ENCODE data around the gene FOXK2.
A peak's percentile ranks its signal among the peaks of the same experiment; 100 is the strongest.

FOXK2 gene

DNA sequence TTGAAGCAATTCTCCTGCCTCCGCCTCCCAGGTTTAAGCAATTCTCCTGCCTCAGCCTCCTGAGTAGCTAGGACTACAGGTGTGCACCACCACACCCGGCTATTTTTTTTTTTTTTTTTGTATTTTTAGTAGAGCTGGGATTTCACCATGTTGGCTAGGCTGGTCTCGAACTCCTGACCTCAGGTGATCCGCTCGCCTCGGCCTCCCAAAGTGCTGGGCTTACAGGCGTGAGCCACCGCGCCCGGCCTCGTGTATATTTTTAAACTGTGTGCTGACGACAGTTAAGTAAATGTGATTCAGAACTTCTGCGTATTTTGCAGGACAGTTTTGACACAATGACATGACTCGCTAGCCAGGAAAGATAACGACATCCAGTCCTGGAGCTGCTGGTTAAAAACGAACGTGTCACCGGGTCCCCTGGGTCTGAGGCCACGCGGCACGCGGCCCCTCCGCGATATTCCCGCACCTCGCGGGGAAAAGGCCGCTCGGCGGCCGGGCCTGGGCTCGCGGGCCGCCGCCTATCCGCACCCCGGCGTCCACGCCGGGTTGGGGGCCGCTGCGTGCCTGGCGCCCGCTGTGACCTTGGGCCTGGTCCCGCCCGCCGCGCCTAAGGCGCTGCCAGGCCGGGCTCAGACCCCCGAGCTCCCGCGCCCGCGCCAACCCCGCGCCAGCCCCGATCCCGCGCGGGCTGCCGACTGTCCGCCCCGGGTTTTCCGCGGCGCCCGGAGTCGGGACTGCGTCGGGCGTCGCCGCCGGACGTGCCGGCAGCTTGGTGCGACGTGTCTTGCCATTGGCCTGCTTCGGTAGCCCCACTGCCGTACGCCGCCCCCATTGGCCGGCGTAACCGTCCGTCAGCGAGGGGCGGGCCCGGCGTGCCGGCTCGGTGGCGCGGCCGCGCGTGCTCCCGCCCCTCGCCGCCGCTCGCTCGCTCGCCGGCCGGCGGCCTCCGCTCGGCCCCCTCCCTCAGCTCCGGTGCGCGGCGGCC, at the start of gene FOXK2:
TSS of gene FOXK2 (plus strand) at position 907 of the 985 bp plus-strand sequence. CDS start 157 bp downstream, outside the sequence.
- DNase-seq, result peak; percentile 86

DNA sequence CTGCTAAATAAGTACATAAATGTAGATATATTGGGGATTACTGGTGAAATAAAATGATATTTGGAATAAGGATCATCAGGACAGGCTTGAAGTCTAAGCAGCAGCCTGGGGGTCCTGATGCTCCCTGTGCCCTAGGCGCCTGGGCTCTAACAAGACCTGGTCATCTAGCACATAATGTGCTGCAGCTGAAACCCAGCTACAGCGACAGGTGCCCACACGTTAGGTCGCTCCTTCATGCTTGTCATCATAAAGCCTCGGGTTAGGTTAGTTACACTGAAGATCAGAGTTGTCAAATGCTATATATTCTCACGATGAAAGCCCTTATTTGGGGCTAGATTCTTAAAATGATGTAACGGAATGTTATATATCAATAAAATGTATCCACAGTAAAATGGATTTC, 49.5 kb upstream of the FOXK2 start:
- no peak for DNase-seq

DNA sequence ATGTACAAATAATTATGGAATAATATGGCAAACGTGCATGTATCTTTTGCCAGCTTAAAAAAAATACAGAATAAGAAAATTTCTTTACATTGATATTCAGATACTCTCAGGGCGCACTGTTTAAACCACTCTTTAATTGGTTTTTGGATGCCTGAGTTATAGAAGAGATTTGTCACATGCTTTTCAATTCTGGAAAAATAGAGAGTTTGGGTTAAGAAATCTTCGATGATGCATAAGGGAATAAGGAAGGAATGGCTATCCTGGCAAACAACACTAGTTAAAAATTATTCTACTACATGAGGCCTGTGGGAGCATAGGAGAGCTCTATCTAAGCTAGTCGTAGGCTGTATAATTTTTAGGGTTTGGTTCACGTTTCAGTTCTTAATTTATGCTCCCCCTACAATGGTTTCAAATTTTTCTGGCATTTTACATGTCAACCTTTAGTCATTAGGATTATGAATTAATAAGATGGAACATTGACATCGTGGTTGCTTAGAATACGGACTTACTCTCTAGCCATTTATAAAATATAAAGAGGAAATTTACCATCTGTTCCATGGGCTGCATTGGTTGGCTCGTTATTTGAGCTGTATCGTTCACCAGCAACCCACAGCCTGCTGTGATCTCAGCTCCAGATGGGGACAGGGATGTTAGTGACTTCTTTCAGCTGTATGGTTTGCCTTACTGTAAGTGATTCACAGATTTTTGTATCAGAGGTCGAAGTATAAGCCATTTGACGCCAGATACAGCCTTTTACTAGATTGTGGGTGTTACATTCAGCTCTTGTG, 45.1 kb upstream of the FOXK2 start:
- no peak for DNase-seq

DNA sequence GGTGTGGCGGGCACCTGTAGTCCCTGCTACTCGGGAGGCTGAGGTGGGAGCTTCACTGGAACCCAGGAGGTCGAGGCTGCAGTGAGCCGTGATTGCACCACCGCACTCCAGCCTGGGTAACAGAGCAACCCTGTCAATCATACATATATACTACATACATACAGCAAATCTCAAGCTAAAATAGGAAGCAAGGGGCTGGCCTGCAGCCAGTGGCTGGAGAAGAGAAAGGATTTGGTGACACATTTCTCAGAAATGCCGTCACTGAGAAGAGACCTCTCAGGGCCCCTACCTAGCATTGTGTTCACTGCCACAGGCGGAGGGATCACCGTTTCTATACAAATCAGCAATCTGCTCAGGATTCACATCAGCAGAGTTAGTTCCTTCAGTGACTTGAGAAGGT, 44.1 kb upstream of the FOXK2 start:
- DNase-seq, result no peak

DNA sequence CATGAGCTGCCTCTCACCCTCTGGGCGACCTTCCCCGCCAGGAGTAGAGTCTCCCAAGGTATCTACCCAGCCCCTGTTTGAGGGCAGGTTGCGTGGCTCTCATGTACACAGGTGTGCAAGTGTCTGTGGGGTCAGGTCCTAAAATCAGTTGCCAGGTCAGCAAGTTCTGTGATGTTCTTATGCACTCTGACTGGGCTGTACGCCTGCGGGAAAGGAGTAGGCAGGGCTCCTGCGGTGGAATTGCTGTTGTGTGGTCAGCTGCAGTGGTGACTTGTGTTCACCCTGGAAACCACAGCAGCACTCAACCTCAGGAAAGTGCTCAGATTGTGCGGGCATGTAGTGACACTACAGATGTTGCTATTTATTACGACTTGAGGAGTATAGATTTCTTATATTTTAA, 41.6 kb upstream of the FOXK2 start:
- DNase-seq, result no peak

DNA sequence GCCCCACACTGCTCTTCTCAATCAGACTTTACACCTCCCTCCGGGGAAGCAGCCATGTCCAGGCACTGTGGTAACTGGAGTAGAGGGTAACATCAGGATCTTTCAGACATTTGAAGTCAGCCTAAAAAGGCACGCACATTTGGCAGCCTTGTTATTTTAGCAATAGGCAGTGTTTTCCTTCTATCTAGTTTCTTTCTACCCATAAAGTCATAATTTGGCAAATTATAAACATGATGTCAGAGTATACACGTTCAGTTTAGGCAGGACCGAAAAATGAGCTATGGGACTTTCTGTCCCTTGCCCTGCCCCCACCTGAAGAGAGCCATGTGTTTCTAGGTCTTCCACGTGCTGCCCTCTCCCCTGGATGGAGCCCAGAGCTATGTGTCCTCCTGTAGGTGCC, 39.9 kb upstream of the FOXK2 start:
- DNase-seq, result no peak

DNA sequence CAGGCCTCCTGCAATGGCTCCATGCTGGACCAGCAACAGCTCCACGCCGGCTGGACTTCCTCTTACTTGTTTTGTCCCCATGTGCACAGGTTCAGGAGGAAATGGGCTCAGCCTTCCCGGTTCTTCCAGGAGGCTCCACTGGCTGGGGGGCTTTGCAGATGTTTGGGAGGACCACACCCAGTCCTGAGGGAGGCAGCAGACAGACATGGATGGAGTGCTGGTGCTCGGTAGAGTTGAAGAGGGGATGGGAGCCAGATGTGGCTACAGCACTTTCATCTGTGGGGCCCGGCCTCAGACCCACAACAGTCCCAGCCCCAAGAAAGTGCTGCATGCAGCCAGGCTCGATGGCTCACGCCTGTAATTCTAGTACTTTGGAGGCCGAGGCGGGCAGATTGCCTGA, 39.2 kb upstream of the FOXK2 start:
- no peak for DNase-seq

DNA sequence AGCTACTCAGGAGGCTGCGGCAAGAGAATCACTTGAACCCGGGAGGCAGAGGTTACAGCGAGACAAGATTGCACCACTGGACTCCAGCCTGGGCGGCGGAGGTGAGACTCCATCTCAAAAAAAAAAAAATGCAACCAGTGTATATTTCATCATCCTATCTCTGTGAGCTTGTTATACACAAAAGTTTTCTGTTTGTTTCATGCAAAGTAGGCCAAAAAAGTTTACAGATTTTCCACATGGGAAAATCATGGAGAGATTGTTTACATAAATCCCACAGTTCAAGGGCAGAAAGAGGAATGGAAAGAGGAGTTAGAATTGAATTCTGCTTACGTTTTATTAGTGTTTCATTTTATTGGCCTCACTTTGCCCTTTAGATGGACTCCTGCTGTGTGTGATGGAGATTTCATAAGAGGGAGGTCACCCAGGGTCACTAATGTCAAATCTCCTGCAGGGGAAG, 36.3 kb upstream of the FOXK2 start:
- DNase-seq, result no peak

DNA sequence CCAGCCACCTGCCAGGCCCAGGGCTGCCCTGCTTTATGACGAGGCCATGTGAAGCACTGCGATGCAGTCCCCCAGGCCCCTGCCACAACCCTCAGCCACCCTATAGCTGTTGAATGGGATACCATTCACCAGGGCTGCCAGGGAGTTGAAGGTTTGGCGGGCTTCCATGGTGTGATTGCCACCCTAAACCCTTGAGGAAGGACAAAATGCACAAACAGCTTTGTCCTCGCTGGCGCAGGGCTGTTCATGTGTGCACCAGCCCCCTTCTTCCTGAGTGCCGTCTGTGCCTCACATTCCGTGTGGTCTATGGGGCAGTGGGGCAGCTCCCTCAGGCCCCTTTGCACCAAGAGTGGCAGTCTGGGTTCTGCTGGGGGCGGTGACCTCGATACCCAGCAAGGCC, 35.7 kb upstream of the FOXK2 start:
- no peak for DNase-seq

DNA sequence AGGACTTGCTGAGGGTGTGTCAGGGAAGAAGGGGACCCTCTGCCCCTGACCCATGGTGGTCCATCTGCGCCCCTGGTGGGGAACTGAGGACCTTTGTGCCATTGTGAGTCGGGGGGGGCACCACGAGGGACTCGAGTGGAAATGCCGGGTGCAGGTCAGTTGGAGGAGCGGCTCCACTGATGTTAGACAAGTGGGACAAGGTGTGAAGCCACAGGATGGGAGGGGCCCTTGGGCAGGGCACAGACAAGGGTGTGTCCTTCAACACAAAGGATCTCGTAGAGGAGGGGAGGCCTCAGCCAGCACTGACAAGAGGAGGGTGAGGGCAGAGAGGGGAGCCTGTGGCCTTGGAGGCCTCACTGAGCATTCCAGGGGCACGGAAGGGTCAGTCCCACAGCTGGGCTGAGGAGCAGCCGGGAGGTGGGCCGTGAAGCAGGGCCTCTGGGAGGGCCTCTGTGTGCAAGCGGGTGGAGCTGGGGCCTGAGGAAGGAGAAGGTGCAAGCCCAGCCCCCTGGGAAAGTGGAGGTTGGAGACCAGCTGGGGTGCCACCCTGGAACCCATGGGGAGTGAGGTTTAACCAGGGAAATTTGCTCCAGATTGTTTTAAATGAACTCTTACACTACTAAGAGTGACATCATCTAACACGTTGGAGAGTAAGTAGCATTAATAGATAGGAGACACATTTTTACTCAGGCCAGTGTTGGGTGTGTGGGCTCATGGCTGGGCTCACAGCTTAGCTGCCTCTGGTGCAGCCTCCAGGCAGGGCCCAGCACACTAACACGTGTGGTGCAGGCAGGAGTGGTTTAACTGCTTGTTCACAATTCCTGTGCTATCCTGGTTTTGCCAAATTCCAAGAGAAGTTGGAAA, 33.1 kb upstream of the FOXK2 start:
- no peak for DNase-seq

DNA sequence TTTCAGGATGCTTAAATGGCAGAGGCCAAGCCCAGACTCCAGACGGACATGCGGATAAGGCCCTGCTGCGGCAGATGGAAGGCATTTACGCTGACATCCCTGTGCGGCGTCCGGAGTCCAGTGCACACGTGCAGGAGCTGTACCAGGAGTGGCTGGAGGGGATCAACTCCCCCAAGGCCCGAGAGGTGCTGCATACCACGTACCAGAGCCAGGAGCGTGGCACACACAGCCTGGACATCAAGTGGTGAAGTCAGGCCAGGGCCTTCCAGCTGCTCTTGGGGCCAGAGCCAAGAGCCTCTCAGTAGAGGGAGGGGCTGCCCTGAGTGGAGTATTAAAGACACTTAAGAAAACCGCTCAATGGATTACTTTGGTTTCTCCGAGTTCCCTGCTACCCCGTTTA, 31.6 kb upstream of the FOXK2 start:
- DNase-seq, result no peak

DNA sequence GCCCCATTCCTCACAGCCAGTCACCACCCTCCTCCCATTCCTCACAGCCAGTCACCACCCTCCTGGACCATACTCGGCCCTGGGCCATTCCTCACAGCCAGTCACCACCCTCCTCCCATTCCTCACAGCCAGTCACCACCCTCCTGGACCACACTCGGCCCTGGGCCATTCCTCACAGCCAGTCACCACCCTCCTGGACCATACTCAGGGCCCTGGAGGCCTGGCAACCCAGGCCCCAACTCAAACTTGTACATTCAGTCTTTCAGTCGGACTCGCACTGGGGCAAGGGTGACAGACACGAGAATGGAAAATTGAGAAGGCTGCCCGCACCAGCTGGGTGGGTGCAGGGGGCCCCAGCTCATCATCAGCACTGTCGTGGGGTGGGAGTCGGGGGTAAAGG, 30.4 kb upstream of the FOXK2 start:
- no peak for DNase-seq

DNA sequence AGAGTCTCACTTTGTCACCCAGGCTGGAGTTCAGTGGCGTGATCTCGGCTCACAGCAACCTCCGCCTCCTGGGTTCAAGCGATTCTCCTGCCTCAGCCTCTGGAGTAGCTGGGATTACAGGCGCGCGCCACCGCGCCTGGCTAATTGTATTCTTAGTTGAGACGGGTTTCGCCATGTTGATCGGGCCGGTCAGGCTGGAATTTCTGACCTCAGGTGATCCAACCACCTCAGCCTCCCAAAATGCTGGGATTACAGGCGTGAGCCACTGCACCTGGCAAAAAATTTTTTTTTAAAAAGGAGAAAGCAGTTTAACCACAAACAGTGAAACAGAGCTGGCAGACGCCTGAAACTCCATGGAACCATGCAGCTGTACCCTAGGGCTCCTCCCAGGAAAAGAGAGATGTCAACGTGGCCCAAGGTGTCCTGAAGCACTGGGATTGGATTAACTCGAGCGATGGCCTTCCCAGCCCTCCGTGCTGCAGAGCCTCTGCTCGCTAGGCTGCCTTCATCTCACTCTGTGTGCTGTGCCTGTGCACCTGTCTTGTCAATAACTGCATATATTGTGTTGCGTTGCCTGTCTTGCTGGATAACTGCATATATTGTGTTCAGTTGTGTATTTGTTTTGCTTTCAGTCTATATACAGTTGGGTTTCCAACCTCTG, 29.6 kb upstream of the FOXK2 start:
- DNase-seq, result no peak

DNA sequence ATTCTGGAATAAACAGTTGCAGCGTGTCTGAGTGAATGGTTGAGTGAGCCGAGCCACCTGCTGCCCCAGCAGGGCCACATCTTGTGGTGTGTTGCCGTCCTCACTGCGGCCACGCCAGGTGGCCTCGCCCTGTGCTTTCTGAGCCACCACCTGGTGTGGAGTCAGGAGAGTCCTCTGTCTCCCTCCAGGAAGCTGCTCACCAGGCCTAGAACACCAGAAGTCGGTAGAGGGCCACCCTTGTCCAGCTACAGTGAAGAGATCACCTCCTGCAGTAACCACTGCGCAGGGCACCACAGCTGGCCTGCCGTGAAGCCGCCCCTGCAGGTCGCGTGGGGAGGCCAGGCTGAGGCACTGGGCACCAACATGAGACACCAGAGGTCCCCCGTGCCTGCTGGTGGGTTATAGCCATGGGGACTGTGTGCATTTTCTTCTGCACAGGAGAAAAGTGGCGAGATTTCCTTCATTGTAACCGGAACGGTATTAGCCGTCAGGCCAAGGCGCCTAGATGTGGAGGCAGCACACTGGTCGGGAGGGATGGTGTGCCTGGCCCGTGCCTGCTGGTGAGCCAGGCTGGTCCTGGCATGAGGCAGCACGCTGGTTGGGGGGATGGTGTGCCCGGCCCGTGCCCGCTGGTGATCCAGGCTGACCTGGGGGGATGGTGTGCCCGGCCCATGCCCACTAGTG, 28.9 kb upstream of the FOXK2 start:
- DNase-seq, result peak; percentile 74

DNA sequence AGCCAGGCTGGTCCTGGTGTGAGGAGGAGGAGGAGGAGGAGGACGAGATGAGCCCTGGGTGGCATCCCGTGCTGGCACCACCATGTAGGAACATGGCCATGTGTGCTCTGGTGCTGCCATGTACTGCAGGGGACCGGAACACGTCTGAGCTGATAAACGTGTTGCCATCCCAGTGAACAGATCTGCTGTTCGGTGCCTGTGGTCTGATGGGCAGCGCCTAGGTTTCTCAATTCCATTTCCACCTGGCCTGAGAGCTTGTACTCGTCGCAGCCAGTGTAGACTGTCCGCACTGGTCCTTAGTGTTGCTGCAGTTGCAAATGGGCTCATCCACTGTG, 28.4 kb upstream of the FOXK2 start:
- no peak for DNase-seq

DNA sequence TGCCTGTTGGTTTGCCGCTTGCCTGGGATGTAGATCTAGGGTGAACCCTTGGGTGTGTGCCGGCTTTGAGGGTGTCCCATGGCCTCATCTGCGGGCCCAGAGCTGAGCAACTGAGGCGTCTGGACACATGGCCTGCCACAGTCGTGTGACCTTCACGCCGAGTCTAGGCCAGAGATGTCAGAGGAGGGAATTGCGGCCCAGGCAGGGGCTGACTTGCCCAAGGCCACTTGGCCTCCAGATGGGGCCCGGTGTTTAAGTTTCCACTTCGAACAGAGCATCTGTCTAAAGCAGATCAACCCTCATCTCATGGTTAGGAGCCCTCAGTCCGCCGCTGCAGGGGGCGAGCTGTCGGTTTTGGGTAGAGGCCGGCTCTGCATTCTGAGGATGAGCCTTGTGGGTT, 28.0 kb upstream of the FOXK2 start:
- DNase-seq, result no peak

DNA sequence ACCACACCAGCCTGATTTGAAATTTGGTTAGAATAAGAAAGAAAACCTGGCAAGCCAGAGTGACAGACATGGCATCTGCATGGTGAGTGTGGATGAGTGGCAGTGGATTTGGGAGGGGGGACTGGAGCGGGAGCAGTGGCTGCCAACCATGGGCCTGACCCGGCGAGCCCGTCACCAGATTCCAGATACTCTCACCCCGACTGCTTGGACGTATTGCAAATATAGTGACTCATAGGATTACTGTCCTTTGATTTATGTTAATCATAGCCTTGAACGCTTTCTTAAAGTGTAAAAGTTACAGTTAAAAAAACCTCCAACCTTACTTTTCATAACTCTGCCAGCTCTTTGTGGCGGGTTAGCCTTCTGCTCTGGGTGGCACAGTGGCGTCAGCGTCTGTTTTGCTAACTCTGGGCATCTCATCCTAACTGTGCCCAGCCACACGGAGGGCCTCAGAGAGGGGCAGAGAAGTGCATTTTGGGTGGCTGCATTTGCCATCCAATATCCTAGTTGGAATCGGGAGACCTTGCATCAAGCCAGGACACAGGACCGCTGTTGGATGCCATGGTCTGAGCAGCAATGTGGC, 26.8 kb upstream of the FOXK2 start:
- no peak for DNase-seq

DNA sequence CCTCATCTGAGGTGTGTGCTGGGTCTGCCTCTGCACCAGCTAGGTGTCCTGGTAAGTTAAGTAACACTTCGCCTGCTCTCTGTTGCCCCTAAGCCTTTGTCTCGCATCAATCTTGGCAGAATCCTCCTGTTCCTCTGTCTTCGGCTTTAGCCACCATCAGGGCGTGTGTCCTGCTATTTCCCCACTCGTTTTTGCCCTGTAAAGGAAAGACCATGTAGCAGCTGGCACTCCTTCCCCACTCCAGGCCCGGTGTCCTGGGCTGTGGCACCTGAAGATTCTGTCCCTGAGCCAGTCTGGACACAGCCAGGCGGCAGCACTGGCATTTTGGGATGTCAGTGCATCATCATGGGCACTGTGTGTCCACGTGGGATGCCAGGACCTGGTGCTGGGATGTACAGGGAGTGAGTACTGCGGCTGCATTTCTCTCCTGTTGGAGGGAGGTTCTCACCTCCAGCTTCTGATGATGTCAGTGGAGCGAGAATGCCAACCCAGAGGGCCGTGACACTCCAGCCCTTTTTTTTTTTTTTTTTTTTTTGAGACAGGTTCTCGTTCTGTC, 26.2 kb upstream of the FOXK2 start:
- DNase-seq, result no peak

DNA sequence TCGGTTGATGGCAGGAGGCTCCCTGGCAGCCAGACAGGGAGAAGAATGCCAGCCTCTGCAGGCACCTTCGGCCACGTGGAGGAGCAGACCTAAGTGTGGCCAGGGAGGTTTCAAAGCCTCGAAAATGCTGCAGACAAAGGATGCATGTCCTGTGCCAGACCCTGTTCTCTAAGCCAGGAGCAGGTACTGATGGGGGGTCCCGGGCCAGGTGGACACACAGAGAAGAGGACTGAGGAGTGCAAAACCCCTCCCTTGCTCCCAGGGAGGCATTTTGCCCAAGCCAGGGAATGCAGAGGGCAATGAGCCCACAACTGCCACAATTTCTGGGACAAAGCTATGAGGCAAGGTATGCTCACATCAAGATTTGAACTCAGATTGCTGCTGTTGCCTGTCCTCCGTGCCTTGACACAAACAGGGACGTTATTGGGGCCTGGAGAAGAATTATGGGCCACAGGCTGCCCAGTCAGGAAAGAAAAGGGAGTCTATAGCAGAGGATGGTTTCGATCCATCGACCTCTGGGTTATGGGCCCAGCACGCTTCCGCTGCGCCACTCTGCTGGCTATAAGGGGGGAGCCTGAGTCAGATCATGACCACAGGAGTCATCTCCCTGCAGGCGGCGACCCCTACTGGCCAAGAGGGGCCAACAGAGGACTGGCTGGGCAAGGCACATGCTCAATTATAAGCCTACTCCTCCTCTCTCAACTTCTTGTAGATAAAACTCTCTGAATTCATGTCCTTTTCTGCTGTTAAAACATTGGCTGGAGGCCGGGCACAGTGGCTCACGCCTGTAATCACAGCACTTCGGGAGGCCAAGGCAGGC, 25.1 kb upstream of the FOXK2 start:
- DNase-seq, result peak; percentile 86

DNA sequence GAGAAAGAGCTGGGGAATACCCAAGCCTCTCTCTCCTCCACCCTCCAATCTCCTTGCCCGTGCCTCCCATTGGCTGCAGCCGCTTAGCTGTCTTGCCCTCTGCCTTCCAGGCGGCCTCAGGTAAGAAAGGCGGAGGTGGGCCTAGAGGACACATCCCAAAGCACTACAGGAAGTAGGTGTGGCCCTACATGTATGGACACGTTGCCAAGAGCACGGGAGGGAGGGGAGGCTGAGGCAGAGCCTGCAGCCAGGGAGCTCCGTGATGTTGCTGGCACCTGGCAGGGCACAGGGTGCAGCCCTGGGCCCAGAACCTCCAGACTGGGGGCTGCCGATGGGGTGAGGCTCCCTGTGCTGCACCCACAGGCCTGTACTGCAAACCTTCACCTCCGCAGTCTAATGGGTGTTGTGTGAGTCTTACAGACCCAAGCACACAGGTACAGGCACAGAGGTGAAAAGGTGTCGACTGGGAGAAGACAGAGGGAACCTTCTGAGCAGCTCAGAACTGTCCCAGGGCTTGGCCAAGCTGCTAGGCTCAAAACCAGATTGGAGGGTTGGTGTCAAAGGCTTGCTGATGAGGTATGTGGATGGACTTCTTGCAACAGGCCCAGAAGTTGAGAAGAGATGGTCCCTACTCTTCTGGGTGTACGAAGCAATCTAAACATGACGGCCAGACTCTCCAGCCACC, 23.5 kb upstream of the FOXK2 start:
- peak; percentile 96 for DNase-seq
